ENCODE results near the gene TRPM4.
"Not testable (repeated sequence)": the region's sequence is repeated elsewhere in the genome, so short reads cannot be mapped to it uniquely, and the experiment has no call there.

The TRPM4 gene

DNA sequence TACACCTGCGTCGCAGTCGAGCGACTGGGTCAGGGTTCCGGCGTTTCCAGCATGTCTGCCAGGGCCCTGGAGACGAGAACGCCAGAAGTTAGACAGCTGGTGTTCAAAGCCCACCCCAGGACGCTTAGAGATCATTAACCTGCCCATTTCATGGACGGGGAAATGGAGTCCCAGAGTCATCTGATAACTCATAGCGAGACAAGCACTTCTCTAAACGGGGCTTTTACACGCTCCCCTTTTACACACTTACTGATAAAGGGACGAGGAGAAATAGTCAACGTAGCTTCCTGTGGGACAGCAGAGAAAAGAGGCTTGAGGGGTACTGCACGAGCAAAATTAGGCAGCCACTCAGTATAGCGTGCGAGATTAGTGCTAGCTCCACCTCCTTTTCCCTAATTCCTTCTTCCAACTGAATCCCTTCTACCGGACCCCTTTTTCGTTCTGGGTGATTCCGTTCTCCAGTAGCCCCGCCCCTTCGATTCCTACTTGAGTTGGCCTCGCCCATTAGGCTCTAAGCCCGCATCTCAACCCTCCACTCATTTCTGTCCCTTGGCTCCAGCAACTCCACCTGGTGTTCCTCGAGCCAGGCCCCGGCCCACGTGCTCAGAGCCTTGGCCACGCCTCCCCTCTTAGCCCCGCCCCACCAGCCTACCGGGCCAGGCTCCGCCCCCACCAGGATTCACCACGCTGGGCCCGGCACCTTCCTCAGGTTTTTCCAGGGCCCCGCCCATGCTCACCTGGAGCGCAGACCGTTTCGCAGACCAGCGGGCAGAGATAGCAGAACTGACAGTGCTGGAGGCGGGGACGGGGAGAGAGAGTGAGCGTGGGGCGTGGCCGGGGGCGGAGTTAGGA is 6.1 kb upstream of the TRPM4 start:
- no peak for DNase-seq (ENCODE audit: low read depth)

DNA sequence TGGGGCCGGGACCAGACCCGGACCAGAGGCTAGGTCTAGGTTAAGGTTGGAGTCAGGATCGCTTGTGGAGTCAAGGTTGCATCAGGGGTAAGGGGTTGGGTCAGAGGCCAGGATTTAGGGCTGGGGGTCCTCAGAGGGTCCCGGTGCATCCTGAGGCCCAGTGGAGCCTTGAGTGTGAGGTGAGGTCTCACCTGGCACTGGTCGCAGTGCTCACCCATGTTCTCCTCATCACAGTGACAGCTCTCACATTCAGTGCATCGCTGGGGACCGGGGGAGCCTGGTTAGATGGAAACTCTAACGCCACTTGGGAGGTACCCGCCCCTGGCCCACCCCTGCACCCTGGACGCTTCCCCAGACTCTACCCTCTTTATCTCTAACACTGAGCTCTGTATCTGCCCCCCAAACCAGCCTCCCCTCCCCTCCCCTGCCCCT is 5.5 kb upstream of the TRPM4 start:
- no peak for DNase-seq (ENCODE audit: low read depth)

DNA sequence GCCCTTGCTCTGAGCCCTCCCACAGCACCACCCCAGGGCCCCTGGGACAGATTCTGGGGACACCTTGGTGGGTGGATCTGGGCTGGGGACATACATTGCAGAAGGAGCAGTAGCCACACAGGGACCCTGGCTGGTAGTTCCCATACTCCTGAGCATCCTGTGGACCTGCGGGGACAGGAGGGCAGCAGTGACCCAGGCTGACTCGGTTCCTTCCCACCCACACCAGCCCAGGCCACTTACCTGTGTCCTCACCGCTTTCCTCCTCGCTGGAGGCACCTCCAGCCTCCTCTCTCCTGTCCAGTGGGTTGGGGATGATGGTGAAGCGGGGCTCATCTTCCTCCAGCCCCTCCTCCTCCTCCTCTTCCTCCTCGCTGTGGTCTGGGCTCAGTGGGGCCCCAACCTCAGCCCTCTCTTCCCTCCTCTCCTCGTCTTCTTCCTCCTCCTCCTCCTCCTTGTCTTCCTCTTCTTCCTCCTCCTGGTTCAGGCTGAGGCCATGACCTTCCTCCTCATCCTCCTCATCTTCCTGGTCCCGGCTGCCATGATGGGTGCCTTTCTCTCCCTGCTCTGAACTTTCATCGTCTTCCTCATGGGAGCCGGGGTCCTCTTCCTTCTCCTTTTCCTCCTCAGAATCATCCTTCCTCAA is 4.3 kb upstream of the TRPM4 start:
- no peak for DNase-seq (ENCODE audit: low read depth)

DNA sequence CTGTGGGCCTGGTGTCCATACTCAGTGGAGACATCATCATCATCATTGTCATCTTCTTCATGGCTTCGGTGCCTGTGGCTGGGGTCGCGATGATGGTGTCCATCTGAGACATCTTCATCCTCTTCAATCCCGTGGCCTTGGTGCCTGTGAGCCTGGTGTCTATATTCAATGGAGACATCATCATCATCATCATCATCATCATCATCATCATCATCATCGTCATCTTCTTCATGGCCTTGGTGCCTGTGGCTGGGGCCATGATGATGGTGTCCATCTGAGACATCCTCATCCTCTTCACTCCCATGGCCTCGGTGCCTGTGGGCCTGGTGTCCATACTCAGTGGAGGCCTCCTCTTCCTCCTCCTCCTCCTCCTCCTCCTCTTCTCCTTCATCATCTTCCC is 3.3 kb upstream of the TRPM4 start:
- no peak for DNase-seq (ENCODE audit: low read depth)

DNA sequence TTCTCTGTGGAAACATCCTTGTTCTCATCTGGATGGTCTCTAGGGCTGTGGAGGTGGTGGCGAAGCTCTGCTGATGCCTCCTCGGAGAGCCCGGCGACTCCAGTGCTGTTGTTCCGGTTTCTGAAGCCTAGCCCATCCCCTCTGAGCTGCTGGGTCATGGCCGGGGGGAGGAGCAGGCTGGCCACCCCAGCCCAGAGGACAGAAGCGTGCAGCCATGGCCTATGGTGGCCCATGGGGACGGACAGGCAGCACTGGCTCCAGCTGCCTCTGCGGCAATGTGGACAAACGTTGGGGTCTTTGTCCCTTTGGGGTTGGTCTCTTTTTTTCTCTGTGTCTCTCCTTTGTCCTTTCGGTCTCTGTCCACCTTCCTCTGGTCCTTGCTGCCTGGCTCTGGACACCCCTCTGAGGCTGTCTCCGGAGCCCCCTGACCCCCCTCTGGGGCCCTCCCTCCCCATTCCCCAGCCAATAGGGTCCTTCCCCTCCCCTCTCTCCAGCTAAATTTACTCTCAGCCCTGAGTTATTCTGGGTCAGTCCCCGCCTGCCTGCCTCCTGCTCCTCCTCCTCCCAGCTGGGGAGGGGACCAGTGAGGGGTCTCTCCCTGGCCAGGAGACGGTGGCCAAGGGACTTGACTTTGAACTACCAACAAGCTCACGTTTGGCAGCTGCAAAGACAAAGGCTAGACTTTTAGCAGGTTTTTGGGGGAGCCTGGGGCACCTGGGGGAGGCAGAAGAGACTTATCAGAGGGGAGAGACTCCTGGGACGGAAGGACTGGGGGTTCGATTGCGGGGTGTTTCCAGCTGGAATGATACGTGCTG is 2.4 kb upstream of the TRPM4 start, which contains the start of gene HRC:
HRC (minus strand) TSS at position 392 of the 815 bp plus-strand sequence; CDS start at position 233, 159 bp downstream.
- DNase-seq (ENCODE audit: low read depth): no peak

DNA sequence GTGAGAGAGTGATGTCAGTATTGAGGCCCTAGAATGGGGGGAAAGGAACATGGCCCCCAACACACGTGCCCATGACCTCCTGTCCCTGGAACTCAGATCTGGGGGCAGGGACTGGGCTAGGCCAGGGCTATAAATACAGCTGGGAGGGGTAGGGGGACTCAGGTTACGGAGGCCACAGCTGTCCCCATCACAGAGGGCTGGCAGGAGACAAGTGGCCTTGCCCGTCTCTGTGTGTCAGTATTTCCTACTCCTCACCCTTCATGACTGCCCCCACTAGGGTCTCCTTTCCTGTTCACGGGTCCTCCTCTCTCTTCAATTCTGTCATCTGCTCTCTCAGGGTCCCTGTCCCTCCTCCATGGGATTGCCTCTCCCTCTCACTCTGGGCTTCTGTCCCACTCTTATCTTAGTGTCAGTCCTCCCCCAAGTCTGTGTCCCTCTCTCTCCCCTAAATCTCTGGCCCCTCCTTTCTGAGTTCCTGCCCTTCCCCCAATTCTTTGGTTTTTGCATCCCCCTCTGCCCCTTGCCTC is 1.7 kb upstream of the TRPM4 start:
- no peak for DNase-seq (ENCODE audit: low read depth)

DNA sequence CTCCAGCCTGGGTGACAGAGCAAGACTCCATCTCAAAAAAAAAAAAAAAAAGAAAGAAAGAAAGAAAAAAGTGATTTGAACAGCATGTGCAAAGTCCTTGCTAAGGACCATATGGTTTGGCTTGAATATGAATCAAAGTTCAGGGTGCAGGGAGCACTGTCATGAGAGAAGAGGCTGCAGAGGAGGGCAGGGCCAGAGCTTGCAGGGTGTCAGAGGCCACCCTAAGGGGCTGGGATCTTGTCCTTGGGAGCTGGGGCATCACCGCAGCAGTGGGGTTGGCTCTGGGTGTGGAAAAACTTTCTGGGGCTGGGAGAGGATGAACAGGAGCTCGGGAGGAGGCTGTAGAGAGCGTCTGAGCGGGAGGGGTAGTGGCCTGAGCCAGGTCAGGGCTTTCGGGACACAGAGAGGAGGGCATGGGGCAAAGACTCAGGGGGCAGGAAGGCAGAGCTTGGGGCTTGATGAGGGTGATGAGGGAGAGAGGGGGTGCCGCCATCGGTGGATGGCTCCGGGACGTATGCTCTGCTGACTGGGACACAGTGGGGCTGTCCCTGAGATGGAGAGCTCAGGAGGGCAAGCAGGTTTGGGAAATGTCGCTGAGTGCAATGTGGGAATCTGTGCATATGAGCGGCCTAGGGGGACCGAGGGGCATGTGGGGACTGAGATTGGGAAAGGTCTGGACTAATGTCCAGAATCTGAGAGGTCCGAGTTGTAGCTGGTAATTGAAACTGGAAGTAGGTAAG is 3.0 kb downstream of the TRPM4 start:
- DNase-seq (ENCODE audit: low read depth): no peak

DNA sequence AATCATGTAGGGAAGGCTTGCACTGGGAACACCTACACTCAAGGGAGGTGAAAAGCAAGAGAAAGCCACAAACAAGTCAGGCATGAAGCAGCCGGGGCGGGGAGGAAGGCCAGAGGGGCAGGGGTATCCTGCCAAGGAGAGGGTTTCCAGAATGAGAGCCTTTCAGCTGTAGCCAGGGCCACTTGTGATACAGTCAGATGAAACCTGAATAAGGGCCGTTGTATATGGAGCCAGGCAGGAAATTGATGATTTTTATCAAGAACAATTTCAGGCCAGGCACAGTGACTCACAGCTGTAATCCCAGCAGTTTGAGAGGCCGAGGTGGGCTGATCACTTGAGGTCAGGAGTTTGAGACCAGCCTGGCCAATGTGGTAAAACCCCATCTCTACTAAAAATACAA is 4.4 kb downstream of the TRPM4 start:
- DNase-seq (ENCODE audit: low read depth): no peak

DNA sequence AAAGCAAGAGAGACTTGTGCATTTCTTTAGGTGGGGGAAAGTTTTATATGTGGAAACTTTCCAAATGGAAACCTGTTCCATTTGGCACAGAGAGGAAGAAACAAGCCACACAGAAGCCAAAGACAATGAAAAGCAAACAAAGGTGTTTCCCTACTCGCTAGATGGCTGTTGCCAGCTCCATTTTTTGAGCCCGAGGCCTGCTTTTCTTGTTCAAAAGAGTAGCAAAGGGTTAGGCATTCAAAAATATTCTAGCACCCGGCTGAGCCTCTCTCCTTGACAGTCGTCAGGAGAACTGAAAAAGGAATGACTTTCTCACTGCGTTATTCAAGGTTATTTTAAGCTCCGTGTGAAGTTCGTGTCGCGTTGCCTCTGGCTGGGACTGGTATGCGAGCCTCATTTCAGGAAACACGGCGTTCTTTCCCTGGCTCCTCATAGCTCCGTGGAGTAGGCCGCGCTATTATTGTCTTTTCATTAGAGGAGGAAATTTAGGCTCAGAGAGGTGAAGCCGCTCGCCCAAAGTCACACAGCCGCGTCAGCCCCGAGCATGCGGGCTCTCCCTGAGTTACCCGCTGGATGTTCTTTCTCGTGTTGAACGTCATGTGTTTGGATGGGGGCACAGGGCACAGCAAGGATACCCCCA is 7.6 kb downstream of the TRPM4 start:
- DNase-seq (ENCODE audit: low read depth): no peak

DNA sequence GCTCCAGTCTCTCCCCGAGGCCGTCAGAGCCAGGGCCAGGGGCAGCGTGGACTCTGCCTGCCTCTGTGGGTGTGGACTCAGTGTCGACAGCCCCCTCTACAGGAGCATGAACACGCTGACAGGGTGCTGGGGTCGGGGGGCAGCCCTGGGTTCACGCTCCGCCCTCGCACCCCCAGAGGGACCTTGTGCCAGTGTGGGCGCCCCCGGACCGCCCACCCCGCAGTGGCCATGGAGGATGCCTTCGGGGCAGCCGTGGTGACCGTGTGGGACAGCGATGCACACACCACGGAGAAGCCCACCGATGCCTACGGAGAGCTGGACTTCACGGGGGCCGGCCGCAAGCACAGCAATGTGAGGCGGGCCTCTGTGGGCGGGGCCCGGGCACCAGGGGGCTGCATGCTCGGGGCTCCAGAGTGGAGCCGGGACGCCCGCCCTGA is 8.3 kb downstream of the TRPM4 start:
- DNase-seq (ENCODE audit: low read depth): no peak

DNA sequence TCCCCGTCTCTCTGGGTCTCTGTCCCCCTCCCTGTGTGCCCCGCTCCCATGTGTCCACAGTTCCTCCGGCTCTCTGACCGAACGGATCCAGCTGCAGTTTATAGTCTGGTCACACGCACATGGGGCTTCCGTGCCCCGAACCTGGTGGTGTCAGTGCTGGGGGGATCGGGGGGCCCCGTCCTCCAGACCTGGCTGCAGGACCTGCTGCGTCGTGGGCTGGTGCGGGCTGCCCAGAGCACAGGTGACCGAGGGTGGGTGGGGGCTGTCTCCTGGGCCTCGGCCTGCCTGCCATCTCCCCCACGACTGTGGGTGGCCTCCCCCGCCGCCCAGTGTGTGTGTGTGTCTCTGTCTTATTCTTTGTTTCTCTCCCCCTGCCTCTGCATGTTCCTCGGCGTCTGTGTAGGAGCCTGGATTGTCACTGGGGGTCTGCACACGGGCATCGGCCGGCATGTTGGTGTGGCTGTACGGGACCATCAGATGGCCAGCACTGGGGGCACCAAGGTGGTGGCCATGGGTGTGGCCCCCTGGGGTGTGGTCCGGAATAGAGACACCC is 10.3 kb downstream of the TRPM4 start:
- no peak for DNase-seq (ENCODE audit: low read depth)

DNA sequence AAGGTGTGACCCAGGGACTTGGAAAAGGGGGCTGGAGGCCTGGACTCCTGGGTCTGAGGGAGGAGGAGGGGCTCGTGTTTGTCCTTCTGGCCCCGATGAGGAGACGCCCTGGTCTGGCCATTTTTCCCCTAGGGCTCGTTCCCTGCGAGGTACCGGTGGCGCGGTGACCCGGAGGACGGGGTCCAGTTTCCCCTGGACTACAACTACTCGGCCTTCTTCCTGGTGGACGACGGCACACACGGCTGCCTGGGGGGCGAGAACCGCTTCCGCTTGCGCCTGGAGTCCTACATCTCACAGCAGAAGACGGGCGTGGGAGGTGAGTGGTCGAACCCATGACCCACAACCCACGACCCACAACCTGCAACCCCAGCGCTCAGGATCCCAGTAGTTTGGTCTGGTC is 10.8 kb downstream of the TRPM4 start:
- DNase-seq (ENCODE audit: low read depth): no peak

DNA sequence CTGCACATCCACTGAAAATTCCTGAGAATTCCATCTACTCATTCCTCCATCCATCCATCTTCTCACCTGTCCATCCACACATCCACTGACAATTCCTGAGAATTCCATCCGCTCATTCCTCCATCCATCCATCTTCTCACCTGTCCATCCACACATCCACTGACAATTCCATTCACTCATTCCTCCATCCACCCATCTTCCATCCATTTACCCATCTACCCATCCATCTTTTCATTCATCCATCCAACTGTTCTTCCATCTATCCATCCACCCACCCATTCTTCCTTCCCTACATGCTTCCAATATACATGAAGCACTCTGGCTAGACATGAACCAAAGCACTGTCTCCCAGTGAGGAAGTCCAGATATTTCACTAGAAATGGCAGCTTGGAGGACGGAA is 15.6 kb downstream of the TRPM4 start:
- DNase-seq (ENCODE audit: low read depth): no peak

DNA sequence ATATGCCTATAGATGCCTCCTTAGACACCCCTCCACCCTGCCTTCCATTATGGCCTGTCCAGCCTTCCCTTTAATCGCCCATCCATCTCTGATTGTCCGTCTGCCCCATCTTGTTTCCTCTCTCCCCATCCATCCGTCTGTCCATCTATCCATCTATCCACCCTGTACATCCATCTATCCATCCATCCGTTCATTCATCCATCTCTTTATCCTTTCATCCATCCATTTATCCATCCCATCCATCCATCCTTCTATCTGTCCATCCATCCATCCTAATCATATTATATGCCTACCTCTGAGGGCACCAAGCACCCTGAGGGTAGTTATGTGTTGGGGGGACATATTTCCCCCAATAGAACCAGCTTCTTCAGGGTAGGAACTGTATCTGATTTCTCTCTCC is 23.1 kb downstream of the TRPM4 start:
- no peak for DNase-seq (ENCODE audit: low read depth)

DNA sequence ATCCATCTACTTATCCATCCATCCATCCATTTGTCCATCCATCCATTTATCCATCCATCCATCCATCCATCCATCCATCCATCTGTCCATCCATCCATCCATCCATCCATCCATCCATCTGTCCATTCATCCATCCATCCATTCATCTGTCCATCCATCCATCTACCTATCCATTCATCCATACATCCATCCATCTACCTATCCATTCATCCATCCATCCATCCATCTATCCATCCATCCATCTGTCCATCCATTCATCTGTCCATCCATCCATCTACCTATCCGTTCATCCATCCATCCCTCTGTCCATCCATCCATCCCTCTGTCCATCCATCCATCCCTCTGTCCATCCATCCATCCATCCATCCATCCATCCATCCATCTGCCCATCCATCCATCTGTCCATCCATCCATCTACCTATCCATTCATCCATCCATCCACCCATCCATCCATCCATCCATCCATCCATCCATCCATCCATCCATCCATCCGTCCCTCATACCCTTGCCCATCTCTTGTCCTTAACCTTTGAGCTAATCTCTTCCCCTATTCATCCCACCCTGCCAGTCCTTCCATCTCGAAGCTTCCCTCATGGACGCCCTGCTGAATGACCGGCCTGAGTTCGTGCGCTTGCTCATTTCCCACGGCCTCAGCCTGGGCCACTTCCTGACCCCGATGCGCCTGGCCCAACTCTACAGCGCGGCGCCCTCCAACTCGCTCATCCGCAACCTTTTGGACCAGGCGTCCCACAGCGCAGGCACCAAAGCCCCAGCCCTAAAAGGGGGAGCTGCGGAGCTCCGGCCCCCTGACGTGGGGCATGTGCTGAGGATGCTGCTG is 24.6 kb downstream of the TRPM4 start:
- not testable (repeated sequence) for DNase-seq (ENCODE audit: low read depth)

DNA sequence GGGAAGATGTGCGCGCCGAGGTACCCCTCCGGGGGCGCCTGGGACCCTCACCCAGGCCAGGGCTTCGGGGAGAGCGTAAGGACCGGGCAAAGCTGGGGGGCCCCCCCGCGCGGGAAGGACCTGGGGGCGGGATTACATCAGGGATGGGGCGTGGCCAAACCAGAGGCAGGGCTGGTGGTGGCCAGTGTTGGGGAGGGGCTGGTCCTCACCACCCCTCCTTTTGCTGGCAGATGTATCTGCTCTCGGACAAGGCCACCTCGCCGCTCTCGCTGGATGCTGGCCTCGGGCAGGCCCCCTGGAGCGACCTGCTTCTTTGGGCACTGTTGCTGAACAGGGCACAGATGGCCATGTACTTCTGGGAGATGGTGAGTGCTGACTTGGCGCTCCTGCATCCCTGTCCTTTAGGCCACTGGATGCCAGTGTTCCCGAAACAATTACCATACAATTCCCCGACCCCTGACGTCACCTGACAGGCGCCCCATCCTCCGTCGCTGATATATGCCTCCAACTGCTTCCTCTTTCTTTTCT is 25.3 kb downstream of the TRPM4 start:
- DNase-seq (ENCODE audit: low read depth): no peak

DNA sequence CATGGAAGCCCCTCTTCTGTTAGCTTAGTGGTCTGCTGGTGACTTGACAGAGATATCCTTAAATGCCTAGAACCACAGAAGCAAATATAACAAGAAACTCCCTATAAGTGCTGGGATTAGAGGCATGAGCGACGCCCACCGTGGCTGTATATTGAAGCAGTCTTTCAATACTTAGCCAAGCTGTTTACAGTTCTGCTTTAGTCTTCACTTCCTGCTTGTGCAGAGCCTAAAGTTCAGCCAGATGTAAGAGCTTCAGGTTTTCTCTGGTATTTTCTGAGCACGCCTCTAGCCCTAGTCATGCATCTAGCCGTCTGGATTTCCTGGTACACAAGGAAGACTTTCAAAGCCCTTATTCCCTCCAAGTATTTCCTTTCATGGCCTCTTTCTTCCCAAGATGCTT is 28.5 kb downstream of the TRPM4 start:
- DNase-seq (ENCODE audit: low read depth): no peak

DNA sequence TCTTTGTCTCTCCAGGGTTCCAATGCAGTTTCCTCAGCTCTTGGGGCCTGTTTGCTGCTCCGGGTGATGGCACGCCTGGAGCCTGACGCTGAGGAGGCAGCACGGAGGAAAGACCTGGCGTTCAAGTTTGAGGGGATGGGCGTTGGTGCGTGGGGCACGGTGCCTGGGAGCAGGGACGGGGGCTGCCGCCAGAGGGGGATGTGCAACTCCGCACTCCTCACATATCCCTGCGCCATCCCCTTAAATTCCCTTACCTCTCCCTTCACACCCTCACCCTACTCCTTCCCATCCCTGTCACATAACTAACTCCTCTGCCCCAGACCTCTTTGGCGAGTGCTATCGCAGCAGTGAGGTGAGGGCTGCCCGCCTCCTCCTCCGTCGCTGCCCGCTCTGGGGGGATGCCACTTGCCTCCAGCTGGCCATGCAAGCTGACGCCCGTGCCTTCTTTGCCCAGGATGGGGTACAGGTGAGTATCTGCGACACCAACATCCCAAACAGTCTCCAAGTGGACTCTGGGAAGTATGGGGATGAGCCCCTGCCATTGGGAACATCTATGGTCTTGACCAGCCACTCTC is 31.1 kb downstream of the TRPM4 start:
- no peak for DNase-seq (ENCODE audit: low read depth)

DNA sequence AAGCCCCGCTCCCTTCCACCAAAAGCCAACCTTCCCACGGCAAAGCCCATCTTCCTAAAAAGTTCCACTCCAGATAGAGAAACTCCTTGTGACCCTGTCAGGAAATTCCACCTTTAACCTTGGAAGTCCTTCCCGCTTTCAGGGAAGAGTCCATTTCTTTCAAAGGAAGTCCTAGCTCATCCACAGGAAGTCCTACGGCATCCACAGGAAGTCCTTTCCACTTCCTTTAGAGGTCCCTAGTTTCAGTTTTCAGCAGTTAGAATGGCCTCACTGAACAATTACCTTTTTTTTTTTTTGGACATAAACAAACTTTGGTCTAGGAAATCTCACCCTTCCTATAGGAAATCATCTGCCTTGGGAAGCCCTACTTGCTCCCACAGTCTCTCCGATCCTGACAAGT is 31.7 kb downstream of the TRPM4 start:
- DNase-seq (ENCODE audit: low read depth): no peak

All from GM04504 (cell line).